ENCODE results near the gene IGFLR1. TPM values are rescaled to one million over a fixed set of nuclear protein-coding genes. Genes with fewer than 3 reads are reported as not detected.
"Not testable (repeated sequence)": the region's sequence is repeated elsewhere in the genome, so short reads cannot be mapped to it uniquely, and the experiment has no call there.

The IGFLR1 gene
- total RNA-seq, 1 donor from 2014 or later = 0.47 TPM

- DNase-seq = no peak
Measured at GRCh38 chr19:35739275-35740107, 2.8 kb downstream of the IGFLR1 start.

GRCh38 chr19:35738887-35739229 is 3.4 kb downstream of the IGFLR1 start:
- DNase-seq = no peak

DNA sequence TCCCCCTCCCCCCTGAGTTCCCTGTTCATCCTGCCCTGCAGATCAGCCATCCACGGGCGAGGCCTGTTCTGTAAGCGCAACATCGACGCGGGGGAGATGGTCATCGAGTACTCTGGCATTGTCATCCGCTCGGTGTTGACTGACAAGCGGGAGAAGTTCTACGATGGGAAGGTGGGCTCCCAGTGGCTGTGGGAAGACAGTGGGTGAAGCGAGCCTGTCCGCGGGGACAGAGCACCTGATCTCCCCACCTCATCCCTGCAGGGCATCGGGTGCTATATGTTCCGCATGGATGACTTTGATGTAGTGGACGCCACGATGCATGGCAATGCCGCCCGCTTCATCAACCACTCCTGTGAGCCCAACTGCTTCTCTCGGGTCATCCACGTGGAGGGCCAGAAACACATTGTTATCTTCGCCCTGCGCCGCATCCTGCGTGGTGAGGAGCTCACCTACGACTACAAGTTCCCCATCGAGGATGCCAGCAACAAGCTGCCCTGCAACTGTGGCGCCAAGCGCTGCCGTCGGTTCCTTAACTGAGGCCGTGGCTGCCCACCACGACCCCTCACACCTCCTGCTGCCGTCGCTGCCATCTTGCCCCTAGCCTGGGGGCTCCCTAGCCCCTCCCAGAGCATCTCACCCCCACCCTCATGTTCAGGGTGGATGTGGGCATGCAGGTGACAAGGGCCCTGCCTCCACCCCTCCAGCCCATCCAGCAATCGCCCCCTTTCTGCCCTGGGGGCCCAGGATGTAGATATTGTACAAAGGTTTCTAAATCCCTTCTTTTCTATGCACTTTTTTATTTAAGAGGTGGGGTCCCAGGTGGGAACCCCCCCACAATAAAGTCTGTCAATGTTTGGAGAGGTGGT is 4.0 kb downstream of the IGFLR1 start:
- no peak for DNase-seq

- DNase-seq = no peak
Measured at GRCh38 chr19:35736913-35737886, 5.1 kb downstream of the IGFLR1 start.

DNA sequence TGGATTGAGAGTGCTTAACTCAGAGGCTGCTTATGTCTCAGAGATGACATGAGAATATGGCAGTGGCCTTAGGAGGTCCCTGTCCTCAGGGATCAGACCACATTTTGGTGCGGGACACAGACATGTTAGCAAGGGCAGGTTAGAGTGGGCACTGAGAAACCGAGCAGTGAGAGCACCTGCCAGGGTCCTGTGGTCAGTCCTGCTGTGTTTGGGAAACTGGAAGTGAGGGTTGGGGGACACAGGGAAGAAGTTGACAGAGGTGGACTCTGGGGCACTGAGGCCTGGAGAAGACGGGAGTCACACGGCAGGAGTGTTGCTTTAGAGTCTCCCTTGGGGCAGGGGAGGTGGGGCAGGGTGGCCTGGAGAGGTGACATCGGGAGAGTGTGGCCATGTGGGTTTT is 7.4 kb downstream of the IGFLR1 start:
- DNase-seq = no peak

DNA sequence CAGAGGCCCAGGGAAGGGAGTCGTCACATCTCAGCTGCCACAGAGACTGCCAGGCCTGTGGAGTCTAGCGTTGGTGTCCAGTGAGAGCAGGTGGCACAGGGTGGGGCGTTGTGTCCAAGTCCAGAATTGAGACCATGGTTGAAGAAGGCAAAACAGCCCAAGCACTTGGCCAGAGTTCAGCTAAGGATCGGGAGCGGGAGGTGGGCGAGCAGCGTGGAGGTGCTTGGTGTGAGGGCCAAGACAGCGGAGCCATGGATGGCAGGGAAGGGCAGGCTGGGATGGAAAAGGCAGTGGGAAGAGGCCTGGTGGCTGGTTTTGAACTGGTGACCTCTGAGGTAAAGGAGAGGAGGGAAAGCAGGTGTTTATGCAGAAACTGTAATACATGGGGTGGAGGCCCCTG is 8.0 kb downstream of the IGFLR1 start:
- no peak for DNase-seq

- no peak for DNase-seq
Measured at GRCh38 chr19:35733180-35734125, 8.8 kb downstream of the IGFLR1 start.

GRCh38 chr19:35732540-35733179 is 9.6 kb downstream of the IGFLR1 start:
- no peak for DNase-seq

DNA sequence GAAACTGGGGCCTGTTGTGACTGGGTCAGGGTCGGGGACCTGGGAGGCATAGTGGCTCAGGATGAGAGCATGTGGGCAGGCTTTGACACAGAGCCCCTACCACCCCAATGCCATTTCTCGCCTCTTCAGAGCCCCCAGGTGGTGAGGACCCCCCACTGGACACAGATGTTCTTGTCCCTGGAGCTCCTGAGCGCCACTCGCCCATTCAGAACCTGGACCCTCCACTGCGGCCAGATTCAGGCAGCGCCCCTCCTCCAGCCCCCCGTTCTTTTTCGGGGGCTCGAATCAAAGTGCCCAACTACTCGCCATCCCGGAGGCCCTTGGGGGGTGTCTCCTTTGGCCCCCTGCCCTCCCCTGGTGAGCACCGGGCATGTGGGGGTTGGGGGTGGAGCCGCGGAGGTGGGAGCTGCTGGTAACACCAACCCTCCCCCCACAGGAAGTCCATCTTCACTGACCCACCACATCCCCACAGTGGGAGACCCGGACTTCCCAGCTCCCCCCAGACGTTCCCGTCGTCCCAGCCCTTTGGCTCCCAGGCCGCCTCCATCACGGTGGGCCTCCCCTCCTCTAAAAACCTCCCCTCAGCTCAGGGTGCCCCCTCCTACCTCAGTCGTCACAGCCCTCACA is 10.4 kb downstream of the IGFLR1 start:
- no peak for DNase-seq

DNA sequence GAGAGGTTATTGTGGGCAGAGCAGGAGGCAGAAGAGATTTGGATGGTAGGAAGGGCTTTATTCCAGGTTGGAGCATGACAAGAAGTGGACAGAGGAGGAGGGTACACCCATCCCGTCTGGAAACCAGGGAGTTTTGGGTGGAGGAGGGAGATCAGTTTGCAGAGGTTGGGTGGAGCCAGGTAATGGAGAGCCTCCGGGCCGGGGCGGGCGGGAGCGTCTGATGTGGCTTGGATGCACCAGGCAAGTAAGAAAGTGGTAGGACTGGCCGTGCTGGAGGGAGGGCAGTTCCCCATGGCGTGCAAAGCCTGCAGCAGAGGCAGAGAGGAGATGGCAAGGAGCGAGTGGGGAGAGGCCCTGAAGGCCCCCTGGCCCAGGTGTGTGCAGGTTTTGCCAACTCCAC is 10.9 kb downstream of the IGFLR1 start:
- no peak for DNase-seq

GRCh38 chr19:35730326-35730725 is 11.9 kb downstream of the IGFLR1 start:
- DNase-seq = no peak

GRCh38 chr19:35729763-35730162 is 12.5 kb downstream of the IGFLR1 start:
- no peak for DNase-seq

GRCh38 chr19:35729021-35729420 is 13.2 kb downstream of the IGFLR1 start:
- DNase-seq = no peak

DNA sequence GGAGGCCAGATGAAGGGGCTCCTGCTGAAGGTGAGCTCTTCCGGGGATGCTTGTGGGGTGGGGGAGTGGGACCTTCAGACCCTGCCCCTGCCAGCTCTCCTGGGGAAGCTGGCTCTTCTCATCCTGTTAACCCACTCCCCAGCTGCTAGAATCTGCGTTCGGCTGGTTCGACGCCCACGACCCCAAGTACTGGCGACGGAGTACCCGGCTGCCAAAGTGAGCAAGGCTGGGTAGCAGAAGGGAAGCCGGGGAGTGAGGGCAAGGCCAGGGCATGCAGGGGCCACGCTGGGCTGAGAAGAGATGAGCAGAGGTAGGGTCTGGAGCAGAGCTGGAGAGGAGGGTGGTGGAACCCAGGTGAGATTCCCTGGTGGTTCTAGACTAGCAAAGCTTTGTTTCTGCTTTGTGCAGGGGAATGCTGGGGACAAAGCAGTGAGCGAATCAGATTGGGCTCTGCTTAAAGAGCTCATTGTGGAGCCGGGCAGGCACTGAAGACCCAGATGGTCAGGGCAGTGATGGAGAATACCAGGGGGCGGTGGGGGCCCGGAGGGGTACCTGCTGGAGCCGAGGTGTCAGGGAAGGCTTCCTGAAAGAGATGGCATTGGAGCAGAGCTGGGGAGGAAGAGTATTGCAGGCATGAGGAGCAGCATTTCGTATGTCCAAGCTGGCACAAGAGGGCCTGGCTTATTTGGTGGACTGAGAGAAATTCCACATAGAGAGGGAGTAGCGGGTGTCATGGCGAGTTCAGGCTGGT is 14.1 kb downstream of the IGFLR1 start:
- DNase-seq = no peak

- DNase-seq = no peak
Measured at GRCh38 chr19:35727053-35727955, 14.9 kb downstream of the IGFLR1 start.

DNA sequence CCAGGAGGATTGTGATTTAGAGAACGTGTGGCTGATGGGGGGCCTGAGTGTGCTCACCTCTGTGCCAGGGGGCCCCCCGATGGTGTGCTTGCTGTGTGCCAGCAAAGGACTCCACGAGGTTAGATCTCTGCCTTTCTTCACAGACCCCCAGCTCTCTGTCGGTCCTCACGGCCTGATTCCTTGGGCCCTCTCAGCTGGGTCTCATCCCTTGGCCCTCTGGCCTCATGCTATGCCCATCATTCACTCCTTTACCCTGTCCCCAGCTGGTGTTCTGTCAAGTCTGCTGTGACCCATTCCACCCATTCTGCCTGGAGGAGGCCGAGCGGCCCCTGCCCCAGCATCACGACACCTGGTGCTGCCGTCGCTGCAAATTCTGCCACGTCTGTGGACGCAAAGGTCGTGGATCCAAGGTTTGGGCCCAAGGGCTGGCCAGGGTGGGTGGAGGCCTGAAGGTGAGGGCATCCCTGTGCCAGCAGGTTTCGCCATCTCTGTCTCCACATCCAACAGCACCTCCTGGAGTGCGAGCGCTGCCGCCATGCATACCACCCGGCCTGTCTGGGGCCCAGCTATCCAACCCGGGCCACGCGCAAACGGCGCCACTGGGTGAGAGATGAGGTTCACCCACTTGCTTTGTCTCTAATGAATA is 16.9 kb downstream of the IGFLR1 start:
- no peak for DNase-seq

DNA sequence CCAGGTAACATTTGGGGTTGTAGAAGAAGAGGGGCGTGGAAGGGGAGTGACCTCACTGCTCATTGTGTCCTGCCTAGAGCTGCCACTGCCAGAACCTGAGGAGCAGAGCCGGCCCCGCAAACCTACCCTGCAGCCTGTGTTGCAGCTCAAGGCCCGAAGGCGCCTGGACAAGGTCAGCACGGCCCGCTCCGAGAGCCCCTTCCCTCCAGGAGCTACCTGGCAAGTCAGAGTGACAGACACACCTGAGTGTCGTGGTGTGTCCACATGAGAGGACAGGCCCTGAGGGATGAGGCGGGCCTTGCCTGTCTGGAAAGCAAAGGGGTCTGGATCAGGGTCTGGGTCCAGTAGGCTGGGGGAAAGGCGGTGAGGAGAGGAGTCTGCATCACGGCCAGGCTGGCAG is 17.7 kb downstream of the IGFLR1 start:
- no peak for DNase-seq

- not testable (repeated sequence) for DNase-seq
Measured at GRCh38 chr19:35724132-35724531, 18.1 kb downstream of the IGFLR1 start.
